Measurements from ENCODE around the gene DOCK2.
A peak's percentile ranks its signal among the peaks of the same experiment; 100 is the strongest.

Gene DOCK2

GRCh38 chr5:169980418-169981053 lies 343.5 kb downstream of the DOCK2 start, which contains the start of gene INSYN2B:
TSS of gene INSYN2B (minus strand) at chr5:169980495. CDS start at chr5:169883898, 96,597 bp downstream.
- Histone ChIP-seq H3K4me3 (ENCODE audit: low read length, poor library complexity, severe bottlenecking) (no peak within 1 kb of the TSS), H3K27me3 (ENCODE audit: insufficient read depth, low read length, poor library complexity, severe bottlenecking) (no peaks in the 10 kb centered on the region), H3K9ac (ENCODE audit: low read depth, low read length, poor library complexity, severe bottlenecking) (no peak within 1 kb of the TSS), H3K9me2 (replicated peaks; ENCODE audit: low read depth, low read length) (no peaks in the 10 kb centered on the region), H3K9me3 (ENCODE audit: insufficient read depth, low read depth, low read length) (no peaks in the 10 kb centered on the region), H3K36me3 (ENCODE audit: insufficient read depth, low read length) (peaks cover 25% of the 10 kb centered on the region; the same call in 1 of the 2 replicates), H3F3A (ENCODE audit: low read depth) (no peaks in the 10 kb centered on the region), H3K4me2 (ENCODE audit: low read depth, low read length, poor library complexity, severe bottlenecking) (no peak within 1 kb of the TSS), H3K79me2 (ENCODE audit: insufficient read depth, low read length) (no peaks in the 10 kb centered on the region), H4K20me1 (ENCODE audit: insufficient read depth, low read length, poor library complexity, severe bottlenecking) (no peaks in the 10 kb centered on the region), H3K4me1 (ENCODE audit: insufficient read depth, low read length, poor library complexity, severe bottlenecking) (no peaks in the 10 kb centered on the region), H2AFZ (ENCODE audit: low read length) (no peak within 1 kb of the TSS)
- peak; percentile 63 for TF ChIP-seq CTCF (conservative IDR thresholded peaks at IDR 0.05; ENCODE audit: low read length)
- no peak for TF ChIP-seq EZH2phosphoT487 (IDR thresholded peaks at IDR 0.05; ENCODE audit: borderline replicate concordance)

- H3K9me3 ChIP-seq (ENCODE audit: insufficient read depth, low read depth, low read length), result no peaks in the 10 kb centered on the region
- H3K4me1 ChIP-seq (ENCODE audit: insufficient read depth, low read length, poor library complexity, severe bottlenecking), result peaks cover 5% of the 10 kb centered on the region
- no peak overlapping the region for H3K4me3 ChIP-seq (ENCODE audit: low read length, poor library complexity, severe bottlenecking)
- H3K79me2 ChIP-seq (ENCODE audit: insufficient read depth, low read length), result no peaks in the 10 kb centered on the region
- no peaks in the 10 kb centered on the region for H3K9me2 ChIP-seq (replicated peaks; ENCODE audit: low read depth, low read length)
- H2AFZ ChIP-seq (ENCODE audit: low read length), result no peak overlapping the region
- H3K4me2 ChIP-seq (ENCODE audit: low read depth, low read length, poor library complexity, severe bottlenecking), result no peak overlapping the region
- H3K36me3 ChIP-seq (ENCODE audit: insufficient read depth, low read length), result peaks cover 41% of the 10 kb centered on the region; the same call in 1 of the 2 replicates
- H3F3A ChIP-seq (ENCODE audit: low read depth), result no peaks in the 10 kb centered on the region
- H3K9ac ChIP-seq (ENCODE audit: low read depth, low read length, poor library complexity, severe bottlenecking), result no peak overlapping the region
- TF ChIP-seq CTCF (conservative IDR thresholded peaks at IDR 0.05; ENCODE audit: low read length) (no peak), EZH2phosphoT487 (IDR thresholded peaks at IDR 0.05; ENCODE audit: borderline replicate concordance) (no peak)
- no peaks in the 10 kb centered on the region for H4K20me1 ChIP-seq (ENCODE audit: insufficient read depth, low read length, poor library complexity, severe bottlenecking)
- no peaks in the 10 kb centered on the region for H3K27me3 ChIP-seq (ENCODE audit: insufficient read depth, low read length, poor library complexity, severe bottlenecking)
These were observed 351.1 kb downstream of the DOCK2 start for GRCh38 chr5:169988206-169988605.

GRCh38 chr5:169988947-169989346 lies 351.9 kb downstream of the DOCK2 start:
- no peaks in the 10 kb centered on the region for H3K9me3 ChIP-seq (ENCODE audit: insufficient read depth, low read depth, low read length)
- no peaks in the 10 kb centered on the region for H4K20me1 ChIP-seq (ENCODE audit: insufficient read depth, low read length, poor library complexity, severe bottlenecking)
- no peak overlapping the region for H3K4me2 ChIP-seq (ENCODE audit: low read depth, low read length, poor library complexity, severe bottlenecking)
- no peaks in the 10 kb centered on the region for H3F3A ChIP-seq (ENCODE audit: low read depth)
- no peaks in the 10 kb centered on the region for H3K79me2 ChIP-seq (ENCODE audit: insufficient read depth, low read length)
- H3K4me3 ChIP-seq (ENCODE audit: low read length, poor library complexity, severe bottlenecking), result no peak overlapping the region
- peaks cover 5% of the 10 kb centered on the region for H3K4me1 ChIP-seq (ENCODE audit: insufficient read depth, low read length, poor library complexity, severe bottlenecking)
- H2AFZ ChIP-seq (ENCODE audit: low read length), result no peak overlapping the region
- no peak overlapping the region for H3K9ac ChIP-seq (ENCODE audit: low read depth, low read length, poor library complexity, severe bottlenecking)
- TF ChIP-seq EZH2phosphoT487 (IDR thresholded peaks at IDR 0.05; ENCODE audit: borderline replicate concordance), result no peak
- no peak for TF ChIP-seq CTCF (conservative IDR thresholded peaks at IDR 0.05; ENCODE audit: low read length)
- H3K36me3 ChIP-seq (ENCODE audit: insufficient read depth, low read length), result peaks cover 34% of the 10 kb centered on the region; the same call in 1 of the 2 replicates
- no peaks in the 10 kb centered on the region for H3K9me2 ChIP-seq (replicated peaks; ENCODE audit: low read depth, low read length)
- H3K27me3 ChIP-seq (ENCODE audit: insufficient read depth, low read length, poor library complexity, severe bottlenecking), result no peaks in the 10 kb centered on the region

Measured in Loucy (cell line).